ENCODE data around the gene GNAI3.

The GNAI3 gene

DNA sequence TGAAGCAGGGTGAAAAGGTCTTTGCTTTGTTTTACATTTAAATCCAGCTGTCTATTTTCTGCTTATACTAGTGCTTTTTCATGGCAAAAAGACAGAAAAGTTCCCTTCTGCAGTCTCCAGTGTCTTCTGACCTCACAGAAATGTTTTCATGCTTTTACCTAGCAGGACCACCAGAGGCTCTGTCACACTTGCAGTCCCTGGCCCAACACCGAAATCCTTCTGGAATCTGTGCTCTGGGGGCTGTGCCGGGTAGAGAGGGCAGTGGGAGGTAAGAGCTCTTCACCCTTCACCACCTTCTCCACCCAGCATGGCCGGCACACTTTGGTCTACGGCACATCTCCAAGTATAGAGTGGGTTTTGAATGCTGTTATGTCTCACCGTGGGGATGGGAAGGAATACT is 50.2 kb downstream of the GNAI3 start:
- no peak for DNase-seq (ENCODE audit: low spot score)

DNA sequence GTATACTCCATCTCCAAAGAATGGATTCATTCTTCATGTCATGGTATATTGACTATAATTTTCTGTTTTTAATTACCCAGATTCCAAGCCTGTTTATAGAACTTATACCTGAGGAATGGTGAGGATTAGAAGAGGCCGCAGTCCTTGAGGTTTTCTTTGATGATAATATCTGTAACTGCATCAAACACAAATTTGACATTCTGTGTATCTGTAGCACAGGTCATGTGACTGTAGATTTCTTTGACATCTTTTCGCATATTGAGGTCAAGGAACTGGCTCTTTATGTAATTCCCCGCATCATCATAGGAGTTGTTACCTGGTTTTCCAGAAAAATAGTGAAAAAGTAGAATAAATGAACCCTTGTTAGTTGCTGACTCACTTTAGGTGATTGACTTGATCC is 54.8 kb downstream of the GNAI3 start:
- DNase-seq (ENCODE audit: low spot score): no peak

DNA sequence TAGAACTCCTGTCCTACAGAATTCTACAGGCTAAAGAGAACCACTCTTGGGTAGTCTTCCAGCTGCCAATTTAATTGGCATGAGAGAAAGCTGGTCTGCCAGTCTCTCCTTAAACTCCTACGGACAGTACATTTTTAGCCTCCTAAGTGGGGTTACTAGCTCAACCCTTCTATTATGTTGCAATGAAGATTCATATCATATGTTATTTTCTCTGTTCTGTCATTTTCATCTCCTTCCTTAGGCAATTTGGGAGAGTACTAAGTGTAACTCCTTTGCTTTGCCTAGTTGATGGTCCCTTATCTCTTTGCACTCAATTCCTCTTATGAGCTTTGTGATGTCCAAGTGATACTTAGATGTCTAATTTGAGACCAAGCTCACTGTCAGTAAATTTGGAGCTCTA is 57.0 kb downstream of the GNAI3 start:
- DNase-seq (ENCODE audit: low spot score): no peak

DNA sequence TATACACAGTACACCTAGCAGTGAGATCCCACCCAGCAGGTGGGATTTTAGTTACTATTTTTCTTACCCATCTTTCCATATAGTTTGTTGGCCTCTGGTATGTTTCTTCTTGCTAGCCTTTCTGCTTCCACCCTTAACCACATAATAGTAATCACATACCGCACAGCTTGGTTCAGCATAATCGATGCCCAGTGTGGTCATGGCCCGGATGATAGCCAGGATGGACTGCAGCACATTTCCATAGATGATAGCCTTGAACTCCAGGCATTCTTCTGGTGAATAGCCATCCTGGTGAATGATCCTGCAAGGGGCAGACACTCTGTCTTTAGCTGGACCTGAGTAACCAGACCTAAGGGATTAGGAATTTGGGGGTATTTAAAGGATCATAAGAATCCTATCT is 61.5 kb downstream of the GNAI3 start:
- no peak for DNase-seq (ENCODE audit: low spot score)

DNA sequence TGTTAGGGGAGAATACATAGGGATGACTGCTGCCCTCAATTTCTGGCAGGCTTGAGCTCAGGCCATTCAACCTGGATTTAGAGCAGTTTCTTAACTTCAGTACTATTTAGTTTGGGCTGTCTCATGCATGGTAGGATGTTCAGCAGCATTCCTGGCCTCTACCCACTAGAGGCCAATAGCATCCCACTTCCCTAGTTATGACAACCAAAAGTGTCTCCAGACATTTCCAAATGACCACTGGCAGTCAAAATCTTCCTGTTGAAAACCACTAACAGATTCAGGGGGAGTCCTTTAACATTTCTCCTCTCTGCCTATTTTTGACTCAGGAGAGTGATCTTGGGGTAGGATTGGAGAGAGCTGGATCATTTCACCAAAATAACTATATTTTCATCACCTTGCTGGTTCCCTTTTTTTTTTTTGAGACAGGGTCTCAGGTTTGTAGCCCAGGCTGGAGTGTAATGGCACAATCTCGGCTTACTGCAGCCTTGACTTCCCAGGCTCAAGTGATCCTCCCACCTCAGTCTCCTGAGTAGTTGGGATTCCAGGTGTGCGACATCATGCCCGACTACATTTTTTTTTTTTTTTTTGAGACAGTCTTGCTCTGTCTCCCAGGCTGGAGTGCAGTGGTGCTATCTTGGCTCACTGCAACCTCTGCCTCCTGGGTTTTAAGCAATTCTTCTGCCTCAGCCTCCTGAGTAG is 62.3 kb downstream of the GNAI3 start:
- no peak for DNase-seq (ENCODE audit: low spot score)

DNA sequence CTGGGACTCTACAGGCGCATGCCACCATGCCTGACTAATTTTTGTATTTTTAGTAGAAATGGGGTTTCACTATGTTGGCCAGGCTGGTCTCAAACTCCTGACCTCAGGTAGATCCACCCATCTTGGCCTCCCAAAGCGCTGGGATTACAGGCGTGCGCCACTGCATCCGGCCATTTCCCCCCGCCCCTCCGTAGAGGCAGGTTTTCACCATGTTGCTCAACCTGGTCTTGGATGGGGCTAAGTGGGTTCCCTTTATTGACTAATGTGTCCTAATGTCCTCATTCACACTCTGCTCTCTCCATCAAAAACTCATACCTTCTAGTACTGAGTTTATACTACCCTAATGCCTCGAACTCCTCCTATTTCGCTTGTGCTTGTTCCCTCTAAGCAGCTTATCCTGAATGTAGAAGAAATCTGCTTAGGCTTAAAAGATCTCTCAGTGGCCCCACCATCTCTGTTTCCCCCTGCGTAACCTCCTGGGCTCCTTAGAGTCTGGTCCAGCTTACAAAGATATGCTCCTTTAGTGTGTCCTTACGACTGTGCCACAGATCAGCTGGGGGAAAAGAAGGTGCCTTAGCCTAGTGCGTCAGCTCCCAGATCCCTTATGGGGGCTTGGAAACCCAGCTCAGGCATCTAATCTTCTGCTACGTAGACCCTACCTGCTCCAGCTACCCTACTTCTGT is 63.0 kb downstream of the GNAI3 start:
- no peak for DNase-seq (ENCODE audit: low spot score)

DNA sequence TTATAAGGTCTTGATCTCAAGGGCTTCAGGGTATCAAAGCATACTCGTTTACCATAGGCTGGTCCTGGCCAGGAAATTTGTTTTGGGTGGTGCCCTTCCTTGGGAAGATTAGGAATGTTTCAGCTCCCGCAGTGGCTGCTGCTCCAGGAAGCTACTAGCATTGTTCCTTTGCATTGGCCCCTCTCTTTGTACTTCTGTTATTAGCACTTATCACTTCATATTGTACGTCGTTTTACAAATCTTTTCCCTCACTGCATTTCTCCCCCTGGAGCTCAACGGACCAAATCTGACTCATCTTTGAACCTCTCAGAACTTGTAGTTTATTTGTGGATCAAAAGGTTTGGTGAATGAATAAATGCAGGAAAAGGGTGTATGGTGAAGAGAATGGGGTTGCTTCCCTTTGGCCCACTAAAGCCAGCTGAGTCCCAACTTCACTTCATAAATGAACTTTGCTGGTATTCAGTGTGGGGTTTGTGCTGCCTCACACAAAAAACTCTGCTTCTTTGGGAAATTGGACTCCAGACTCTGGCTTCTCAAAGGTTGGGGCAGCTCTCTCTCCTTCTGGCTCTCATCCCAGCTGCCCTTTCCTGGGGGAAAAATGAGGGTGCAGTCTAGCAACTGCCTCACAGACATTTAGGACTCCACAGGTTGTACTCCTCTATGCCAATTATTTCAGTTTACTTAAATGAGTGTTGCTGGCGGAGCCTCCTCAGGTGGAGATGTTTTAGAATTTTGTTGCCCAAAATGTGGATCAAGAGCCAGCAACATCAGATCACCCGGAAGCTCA is 65.1 kb downstream of the GNAI3 start:
- DNase-seq (ENCODE audit: low spot score): no peak

DNA sequence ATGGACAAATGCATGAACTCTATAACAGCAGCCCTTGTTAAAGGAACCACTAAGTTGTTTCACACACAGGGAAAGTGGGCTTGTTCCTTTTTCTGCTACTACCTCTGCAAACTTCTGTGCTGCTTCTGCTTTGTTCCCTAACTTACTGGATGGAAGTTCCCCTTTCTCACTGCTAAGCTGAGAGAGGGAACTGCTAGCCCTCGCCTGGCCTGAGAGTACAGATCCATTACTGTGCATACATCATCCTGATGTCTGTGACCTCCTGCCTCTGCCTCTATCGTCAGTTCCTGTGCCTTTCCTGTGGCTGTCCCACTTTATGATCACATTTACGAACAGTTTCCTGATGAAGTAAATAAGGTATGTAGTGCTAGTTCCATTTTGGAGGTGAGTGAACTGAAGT is 67.5 kb downstream of the GNAI3 start:
- no peak for DNase-seq (ENCODE audit: low spot score)

DNA sequence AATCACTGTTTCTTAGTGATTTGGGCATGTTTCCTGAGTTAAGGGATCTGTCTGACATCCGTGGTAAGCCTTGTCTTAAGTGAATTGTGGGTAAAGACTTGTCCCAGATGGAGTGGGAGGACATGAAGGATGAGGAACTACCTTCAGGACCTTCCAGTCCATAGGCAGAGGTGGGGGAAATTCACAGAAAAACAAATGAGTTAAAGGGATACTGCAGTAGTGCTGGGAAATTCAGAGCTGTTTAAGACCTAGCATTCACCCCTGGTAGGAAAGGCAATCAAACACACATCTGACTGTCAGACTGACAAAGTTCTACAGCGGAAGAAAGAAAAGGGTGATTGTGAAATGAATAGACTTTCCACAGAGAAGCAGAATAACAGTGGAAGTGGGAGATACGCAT is 68.0 kb downstream of the GNAI3 start:
- DNase-seq (ENCODE audit: low spot score): no peak

DNA sequence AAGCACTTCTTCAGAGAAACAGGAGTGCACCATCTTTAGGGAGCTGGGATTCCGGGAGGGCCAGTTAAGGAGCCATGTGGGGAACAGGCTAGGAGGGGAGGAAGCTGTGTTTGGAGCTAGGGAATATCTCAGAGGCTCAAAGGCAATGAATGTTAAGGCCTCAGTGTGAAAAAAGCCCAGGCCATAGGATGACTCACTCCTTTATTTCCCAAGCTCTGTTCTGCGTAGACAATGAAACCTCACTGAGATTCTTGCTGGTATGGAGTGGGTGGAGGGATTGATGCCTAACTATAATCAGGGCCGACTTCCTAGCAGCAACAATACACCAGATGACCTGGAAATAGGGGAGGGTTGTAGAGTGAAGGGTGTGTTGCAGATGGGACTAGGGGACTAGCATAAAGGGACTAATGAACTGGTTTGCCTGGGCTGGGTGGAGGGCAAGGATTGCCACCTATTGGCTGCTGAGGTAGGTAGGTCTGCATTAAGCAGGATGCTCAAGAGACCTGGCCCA is 68.9 kb downstream of the GNAI3 start:
- no peak for DNase-seq (ENCODE audit: low spot score)

DNA sequence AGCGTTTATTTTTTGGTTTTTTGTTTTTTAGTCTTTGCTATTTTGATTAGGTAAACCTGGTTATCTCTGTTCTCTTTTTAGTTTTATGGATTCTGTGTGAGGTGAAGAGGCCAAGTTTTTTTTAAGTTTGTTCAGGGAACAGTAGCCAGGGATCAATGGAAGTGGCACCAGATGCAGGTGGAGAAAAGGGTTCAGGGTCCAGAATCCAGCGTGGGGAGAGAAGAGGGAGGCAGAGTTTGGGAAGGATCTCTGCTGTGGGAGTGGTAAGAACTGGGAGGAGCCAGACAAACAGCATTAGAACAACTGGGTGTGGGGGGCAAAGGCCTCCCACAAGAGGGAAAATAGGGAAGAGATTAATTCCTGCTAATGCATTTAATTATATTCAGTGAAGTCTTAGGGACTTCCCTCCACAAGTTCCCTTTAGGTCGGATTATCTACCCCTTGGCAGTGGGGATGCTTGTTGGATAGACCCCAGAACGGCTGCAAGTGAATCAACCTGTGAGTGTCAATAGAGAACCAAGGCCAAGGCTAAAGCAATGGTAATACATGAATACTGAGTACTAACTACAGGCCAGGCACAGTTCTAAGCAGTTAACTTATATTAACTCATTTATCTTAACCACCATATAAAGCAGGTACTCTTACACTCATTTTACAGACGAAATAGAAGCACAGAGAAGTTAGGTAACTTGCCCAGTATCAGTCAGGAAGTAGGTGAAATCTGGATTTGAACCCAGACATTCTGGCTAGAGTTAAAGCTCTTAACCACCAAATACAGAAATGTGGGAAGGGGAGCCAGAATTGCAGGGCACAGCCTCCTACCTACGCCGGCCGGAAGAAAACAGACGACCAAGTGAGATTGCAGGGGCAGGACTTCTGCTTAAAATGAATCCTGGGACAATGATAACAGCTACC is 70.5 kb downstream of the GNAI3 start:
- DNase-seq (ENCODE audit: low spot score): no peak

DNA sequence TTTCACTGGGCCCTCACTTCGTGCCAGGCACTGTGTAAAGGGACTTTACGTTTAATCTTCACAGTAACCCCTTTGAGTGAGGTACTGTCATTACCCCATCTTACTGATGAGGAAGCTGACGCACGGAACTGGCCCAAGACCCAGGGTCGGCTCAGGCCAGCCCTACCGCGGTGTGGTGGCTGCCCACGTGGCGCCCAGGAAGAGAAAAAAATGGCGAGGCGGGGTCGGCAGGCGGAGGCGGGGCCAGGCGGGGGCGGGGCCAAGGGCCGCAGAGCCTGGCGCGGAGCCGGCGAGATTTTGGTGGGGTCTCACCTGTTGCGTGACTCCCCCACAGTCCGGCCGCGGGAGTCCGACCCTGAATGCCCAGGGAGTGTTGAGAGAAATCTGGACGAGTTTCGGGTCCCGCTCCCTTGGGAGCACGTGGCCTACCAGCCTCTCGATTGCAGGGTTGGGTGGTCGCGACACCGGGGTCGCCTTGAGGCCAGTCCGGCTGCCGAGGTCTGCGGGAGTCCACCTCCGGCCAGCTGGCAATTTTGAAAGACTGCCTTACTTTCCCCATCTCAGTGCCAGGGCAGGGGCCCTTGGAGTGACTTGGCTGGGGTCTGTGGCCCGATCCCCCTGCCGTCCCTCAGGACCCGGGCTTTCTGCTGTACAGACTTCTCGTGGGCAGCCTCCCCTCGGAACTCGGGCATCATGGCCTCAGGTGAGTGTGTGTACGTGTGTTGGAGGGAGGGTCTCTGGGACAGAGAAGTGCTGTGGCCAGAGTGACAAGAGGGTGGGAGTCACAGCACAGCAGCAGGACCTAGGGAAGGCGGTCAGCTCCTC is 71.4 kb downstream of the GNAI3 start, which contains the start of the genes AMPD2 and GNAT2:
Gene AMPD2 (plus strand): TSS at position 262 of the 825 bp plus-strand sequence. CDS start 1,339 bp downstream, outside the sequence.
Gene GNAT2 (minus strand): TSS at position 41 of the 825 bp plus-strand sequence. CDS start 6,746 bp downstream, outside the sequence.
- DNase-seq (ENCODE audit: low spot score): no peak

DNA sequence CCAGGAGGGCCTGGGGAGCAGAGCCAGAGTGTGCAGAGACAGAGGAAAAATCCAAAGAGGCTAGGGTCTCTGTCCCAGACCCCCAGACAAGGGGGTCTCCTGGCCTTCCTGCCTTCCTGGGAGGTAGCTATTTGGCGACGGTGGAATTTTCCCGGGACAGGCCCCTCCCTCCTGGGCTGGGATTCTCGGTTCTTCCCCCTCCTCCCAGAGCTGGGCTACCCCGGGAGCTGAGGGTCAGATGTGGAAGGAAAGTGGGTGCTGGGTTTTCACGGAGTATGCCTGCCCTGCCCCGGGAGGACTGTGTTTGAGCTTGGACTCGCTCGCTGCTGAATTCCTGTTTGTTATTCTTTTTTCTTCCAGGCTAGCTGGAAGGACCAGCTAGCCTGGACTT is 72.0 kb downstream of the GNAI3 start:
- DNase-seq (ENCODE audit: low spot score): no peak

DNA sequence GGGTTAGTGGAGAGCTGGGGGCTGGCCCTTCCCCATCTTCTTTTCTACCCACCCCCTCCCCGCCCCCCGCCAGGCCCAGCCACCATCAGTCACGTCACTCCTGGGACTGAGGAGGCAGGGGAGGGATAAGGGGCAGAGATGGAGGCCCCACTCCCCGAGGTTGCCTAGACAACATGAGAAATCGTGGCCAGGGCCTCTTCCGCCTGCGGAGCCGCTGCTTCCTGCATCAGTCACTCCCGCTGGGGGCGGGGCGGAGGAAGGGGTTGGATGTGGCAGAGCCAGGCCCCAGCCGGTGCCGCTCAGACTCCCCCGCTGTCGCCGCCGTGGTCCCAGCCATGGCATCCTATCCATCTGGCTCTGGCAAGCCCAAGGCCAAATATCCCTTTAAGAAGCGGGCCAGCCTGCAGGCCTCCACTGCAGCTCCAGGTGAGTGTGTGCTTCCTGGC is 72.4 kb downstream of the GNAI3 start:
- peak; percentile 59 for DNase-seq (ENCODE audit: low spot score)

DNA sequence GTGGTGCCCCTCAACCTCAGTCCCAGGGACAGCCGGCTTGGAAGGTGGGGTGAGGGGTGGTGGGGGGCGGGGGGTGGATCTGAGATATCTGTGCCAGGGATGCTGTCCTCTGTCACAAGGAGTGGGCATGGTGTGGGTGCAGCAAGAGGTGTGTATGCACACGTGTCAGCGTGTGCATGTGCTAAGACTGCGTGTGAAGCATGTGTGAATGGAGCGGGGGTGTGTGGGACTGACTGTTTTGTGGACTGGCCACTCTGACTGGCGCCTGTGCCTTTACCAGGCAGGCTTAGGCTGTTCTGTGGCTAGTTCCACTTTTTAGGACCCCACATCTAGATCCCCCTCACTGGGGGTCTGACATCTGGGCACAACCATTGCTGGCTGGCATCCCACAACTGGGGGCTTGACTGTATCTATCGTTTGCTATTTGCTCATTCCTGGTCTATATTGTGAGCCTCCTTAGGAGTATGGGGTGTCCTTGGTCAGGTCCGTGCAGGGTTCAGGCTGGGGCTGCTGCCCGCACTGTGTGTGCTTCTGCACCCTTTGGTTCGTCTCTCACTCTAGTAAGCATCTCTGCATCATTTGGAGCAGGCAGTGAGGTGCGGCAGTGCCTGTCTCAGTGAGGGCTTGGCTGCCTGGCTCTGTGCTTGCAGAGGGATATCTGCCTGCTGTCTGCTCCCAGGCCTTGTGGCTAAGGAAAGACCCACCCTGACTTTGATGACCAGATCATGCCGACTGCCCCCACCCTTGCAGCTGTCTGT is 73.1 kb downstream of the GNAI3 start:
- no peak for DNase-seq (ENCODE audit: low spot score)

DNA sequence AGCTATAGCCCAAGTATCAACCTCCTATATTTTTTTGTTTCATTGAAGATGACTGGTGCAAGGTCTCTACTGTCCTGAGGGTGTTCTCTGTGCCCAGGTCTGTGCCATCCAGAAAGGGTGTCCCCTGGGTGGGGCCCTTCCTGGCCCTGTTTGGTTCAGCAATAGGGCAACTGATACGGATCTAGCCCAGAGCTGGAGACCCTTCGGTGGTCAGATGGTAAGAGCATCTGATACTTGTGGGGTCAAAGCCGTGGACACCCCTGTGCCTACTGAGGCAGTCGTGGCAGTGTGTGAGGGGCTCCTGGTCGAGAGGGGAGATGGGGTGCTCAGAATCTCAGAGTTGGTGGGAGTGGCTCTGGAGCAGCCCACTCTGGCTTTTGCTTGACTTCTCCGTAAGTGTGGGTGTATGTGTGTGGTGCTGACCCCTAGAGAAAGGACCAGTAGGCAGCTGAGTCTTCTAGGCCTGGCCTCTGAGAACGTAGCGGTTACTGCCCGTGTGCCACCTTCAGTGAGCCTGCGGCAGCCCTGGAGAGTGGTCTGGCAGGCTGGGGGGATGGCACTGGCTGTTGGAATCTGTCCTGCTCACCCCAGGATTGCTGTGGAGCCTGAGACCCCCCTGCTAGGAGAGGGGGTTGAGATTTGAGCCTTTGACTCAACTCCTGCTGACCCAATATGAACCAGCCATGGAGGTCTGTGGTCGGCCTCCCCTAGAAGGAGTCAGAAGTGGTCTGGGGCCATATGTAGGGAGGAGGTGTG is 73.9 kb downstream of the GNAI3 start:
- no peak for DNase-seq (ENCODE audit: low spot score)

DNA sequence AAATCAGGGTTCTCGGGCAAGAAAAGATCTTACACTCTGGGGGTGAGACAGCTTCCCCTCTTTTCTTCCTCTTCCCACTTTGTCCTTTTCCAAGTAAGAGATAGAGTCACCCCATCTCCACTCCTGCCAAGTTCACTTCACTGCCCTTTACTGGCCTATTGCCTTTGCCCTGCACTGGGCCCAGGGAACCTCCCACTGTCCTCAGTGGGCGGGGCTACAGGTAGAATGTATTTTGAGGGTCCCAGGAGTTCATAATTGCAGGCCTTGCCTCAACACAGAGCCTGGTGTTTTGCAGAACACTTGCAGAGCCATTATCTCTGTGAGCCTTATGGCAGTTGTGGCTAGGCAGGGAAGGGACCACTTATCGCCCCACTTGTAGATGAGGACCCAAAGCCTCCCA is 74.5 kb downstream of the GNAI3 start:
- DNase-seq (ENCODE audit: low spot score): peak; percentile 41

DNA sequence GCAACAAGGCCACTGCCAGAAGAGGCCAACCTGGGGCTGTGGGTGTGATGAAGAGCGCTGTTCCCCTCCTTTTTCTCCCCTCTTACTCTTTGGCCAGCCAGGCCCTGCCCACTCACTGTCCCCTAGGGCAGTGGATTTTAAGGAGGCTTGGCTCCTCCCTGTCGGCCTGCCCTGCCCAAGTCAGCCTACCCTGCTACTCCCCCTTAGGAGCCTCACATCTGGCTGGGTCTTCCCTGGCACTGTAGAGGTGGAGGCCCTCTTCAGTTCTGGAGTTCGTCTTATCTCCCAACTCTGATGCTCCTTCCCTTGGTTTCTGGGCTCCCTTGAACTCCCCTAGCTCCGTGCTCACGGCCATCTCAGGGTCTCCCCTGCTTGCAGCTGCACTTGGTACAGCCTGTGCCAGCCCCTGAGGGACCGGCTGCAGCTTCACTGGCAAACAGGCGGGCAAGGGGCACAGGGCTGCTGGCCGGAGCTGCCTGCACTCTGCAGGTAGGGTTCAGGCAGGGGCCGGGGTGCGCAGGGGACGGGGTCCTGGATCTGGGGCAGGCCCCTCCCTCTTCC is 75.3 kb downstream of the GNAI3 start:
- peak; percentile 31 for DNase-seq (ENCODE audit: low spot score)
